HG03066 (cell line): ENCODE results near the gene SPDYE4.
"Not testable (repeated sequence)": the region's sequence is repeated elsewhere in the genome, so short reads cannot be mapped to it uniquely, and the experiment has no call there.

Source experiments
- ATAC-seq: cut with Tn5 transposase; IDR thresholded peaks from one replicate; pipeline ENCODE4 v1.9.1; 2021; ENCODE audit warnings: low read depth; ENCODE audit not compliant: unreplicated experiment

The SPDYE4 gene, protein sequence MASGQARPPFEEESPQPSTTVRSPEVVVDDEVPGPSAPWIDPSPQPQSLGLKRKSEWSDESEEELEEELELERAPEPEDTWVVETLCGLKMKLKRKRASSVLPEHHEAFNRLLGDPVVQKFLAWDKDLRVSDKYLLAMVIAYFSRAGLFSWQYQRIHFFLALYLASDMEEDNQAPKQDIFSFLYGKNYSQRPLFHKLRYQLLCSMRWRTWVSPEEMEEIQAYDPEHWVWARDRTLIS

DNA sequence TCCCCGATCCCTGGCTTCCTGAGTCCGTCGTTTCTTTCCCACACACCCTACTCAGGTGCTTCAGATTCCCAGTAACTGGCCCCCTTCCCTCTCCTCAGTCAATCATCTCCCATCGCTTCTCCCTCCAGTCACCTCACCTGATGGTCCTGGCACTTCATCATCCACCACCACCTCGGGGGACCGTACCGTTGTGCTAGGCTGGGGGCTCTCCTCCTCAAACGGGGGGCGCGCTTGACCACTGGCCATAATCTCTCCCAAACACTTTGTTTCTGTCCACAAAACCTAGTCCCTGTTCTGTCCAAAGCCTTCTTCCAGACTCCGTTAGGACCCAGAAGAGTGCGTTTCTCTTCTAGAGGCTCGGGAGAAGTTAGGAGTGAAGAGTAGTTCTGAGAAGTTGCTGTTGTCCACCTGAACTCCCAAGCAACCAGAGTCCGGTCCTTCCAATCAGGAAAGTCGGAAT is at the start of gene SPDYE4:
TSS of gene SPDYE4 (minus strand) at position 410 of the 460 bp plus-strand sequence. CDS start at position 246, 164 bp downstream.
- no peak for ATAC-seq

- peak; percentile 86 for ATAC-seq
Observed at GRCh38 chr17:8806926-8807550, 48.7 kb upstream of the SPDYE4 start.

DNA sequence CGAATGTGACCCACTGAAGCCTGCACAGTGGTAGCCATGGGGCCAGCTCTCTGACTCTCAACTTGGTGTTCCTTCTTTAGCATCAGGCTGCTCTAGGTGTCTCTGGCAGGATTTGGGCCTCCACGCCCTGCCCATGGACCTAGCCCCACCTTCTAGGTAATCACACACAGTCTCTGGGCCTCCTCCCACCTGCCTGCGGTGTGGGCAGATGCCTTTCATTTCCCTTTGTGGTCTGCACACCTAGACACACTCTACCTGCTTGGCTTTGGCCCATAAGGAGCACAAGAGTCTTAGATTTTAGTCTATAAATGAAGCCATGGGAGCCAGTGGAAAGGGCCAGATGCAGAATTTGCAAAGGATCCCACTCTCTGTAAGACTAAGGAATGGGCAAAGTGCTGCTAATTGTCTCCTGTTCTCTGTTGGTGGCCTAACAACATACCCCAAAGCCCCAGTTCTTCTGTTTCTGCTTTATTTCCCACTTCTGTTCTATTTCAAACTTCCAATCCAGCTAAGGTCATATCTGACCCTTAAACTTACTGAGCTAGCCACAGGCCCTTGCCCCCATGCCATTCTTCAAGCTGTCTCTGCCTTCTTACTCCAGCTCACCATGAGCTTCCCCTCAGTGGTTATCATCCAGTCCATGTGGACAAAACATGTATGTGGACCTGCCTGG is 48.0 kb upstream of the SPDYE4 start:
- no peak for ATAC-seq

DNA sequence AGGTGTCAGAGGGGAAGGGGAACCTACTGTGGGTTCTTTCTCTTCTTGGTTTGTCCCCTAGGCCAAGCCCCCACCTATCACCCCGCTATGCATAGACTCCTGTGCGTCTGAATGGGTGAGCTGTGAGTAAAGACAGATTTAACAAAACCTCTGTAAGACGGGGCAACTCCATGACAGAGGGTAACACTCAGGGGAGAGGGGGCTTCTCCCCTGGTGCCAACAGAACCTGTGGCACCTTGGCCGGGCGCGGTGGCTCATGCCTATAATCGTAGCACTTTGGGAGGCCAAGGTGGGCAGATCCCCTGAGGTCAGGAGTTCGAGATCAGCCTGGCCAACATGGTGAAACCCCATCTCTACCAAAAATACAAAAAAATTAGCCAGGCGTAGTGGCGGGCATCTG is 47.0 kb upstream of the SPDYE4 start:
- ATAC-seq, result not testable (repeated sequence)

GRCh38 chr17:8803531-8804420 is 45.4 kb upstream of the SPDYE4 start:
- ATAC-seq, result no peak

- no peak for ATAC-seq
Observed at GRCh38 chr17:8801135-8801840, 42.9 kb upstream of the SPDYE4 start.

DNA sequence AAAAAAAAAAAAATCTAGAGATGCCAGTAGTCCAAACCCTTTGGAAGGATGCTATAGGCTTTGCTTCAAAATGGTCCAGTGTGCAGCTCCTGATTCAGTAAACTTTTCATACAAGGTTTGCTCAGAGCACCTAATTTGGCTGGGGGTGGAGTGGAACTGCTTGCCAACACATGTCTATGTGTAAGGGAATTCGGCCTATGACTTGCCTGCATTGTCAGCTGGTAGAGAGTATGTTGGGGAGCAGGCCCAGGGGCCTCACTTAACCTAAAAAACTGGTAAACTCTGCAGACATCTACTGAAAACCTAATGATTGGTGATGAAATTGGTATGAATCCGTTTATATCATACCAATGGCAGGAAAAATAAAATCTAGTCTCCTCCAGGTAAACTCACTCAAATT is 42.3 kb upstream of the SPDYE4 start:
- no peak for ATAC-seq

DNA sequence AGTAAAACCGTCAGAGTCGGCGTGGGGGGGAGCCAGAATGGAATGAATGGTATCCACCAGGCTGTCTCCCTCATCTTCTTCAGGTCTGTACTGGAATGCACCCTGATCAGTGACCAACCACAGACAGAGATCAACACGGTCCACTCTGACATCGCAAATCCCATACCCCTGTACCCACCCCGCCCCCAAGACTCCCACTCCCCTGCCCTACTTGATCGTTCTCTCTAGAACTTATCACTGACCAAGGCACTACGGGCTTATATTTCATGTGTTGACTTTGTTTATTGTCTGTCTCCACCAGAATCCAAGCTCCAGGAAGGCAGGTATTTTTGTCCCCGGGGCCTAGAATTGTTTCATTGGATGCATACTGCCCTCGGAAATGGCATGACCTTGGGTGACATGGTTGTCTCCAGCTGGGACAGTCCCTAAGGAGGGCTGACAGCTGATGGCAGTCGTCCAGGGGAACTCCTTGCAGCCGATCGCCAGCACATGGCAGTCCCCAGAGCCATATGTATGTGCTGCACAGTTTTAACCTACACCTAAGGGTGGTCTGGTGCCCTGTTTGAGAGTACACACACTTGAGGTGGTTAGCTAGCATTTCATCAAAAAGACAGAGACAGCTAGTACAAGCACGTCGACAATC is 41.3 kb upstream of the SPDYE4 start:
- no peak for ATAC-seq

DNA sequence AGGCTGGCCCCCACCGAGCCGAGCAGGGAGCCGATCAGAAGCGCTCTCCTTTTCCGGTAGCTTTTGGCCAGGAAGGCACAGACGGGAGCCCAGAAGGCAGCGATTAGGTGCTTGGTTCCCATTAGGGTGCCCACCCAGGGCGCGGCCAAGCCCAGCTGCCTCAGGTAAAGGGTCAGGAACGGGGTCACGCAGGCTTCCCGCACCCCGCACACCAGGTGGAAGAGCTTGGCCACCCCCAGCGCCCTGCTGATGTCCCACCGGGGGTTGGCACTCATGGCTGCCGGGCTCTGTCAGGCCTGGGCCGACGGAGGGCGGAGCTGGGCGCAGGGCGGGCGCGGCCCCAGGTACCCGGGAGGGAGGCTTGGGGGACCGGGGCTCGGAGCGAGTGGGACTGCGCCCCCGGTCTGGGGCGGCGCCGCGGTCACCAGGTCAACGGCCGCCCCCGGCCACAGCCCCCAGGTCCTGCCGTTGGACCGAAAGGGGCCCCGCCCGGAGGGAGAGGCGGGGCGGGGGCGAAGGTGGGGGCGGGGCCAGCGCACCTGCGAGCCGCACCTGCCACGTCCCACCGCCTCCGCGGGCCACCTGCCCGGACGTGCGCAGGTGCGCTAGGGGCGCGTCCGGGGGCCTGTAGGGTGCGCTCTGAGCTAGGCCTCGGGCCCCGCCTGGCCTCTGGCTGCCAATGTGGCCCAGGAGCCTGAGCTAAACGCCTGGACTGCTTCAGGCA is 40.7 kb upstream of the SPDYE4 start, which contains the start of gene MFSD6L:
TSS of gene MFSD6L (minus strand) at position 520 of the 724 bp plus-strand sequence. CDS start at position 275, 245 bp downstream.
- no peak for ATAC-seq

DNA sequence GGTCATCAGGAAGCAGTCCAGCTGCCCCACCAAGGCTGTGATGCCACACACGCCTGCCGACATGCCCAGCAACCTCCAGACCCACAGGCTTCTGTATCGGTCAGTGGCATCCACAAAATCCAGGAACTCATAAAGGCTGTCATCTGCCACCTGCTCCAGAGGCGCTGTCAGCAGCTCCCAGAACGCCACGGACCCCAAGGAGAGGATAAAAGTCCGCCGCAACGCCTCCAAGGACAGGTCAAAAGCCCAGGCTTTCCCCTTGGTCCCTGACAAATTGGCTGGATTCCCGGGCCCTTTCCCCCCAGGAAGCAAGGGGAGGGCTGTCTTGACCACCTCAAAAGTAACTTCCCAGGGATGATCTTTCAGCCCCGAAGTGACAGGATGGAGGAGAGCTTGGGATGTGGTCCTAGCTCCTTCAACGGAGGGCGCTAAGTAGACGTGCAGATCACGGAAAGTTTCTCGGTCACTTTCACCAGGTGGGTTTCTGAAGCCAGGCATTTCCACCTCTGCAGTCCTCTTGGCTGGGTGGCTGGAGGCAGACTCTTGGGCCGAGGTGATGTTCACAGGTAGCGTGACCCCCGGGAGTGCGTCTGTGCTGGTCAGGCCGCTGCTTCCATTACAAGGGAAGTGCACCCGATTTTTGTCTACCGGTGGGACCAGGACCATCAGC is 40.0 kb upstream of the SPDYE4 start:
- ATAC-seq, result no peak

DNA sequence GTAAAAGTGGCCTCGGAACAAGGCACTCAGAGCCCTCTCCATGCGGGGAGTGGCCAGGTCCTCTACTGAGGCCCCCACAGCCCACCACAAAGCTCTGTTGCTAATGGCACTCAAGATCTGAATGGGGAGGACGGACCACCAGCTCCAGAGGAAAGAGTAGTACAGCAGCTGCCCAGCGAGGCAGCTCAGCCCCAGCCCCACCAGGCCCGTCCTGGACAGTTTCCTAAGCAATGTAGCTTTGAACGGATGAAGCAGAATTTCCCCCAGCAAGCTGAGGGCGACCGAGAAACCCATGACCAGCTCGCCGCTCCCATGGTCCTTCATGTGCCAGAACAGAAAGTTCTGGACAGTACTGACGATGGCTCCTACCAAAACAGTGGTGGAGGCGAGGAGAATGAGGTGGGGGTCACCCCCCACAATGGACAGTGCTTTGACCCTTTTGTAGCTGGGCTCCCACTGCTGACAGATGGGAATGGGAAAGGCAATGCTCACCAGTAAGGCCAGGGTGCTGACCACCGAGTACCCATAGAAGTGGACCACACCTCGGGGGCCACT is 39.4 kb upstream of the SPDYE4 start:
- ATAC-seq, result no peak

- no peak for ATAC-seq
Observed at GRCh38 chr17:8794636-8795035, 36.3 kb upstream of the SPDYE4 start.

- ATAC-seq, result no peak
Observed at GRCh38 chr17:8793649-8794048, 35.3 kb upstream of the SPDYE4 start.

DNA sequence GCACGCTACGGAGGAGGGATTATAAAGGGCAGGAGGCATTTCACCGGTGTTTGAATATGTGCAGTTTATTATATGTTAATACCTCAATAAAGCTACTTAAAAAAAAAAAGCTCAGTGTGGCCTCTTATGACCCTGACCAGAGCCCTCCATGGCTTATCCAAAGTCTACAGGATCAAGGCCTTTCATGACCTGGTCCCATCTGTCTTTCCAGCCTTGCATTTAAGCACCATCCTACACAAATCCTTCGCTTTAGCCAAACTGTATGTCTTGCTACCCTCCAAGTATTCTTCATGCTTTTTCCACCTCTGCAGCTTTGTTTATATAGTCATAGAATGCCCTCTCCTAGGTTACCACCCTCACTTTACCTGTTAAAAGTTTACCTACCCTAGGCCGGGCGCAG is 34.3 kb upstream of the SPDYE4 start:
- no peak for ATAC-seq

- ATAC-seq, result no peak
Observed at GRCh38 chr17:8791910-8792270, 33.5 kb upstream of the SPDYE4 start.

DNA sequence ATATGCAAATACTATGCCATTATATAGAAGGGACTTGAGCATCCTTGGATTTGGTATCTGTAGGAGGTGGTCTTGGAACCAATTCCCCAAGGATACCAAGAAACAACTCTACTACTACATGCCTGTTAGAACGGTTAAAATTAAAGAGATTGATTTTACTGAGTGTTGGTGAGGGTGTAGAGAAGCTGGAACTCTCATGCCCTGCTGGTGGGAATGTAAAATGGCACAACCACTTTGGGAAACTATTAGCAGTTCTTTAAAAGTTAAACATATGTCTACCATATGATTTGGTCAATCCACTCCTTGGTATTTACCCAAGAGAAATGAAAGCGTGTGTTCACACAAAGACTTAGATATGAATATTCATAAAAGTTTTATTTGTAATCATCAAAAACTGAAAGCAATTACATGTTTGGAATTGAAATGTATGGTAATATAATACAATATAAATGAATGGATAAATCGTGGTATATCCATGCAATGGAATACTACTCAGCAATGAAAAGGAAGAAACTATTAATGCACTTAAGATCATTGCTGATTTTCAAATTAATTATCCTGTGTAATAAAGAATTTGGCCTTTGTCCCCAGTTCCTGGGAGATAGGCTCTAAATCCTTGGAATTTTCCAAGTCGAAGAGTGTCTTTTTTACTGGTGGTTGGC is 33.0 kb upstream of the SPDYE4 start:
- no peak for ATAC-seq

GRCh38 chr17:8789743-8790142 is 31.4 kb upstream of the SPDYE4 start:
- no peak for ATAC-seq

DNA sequence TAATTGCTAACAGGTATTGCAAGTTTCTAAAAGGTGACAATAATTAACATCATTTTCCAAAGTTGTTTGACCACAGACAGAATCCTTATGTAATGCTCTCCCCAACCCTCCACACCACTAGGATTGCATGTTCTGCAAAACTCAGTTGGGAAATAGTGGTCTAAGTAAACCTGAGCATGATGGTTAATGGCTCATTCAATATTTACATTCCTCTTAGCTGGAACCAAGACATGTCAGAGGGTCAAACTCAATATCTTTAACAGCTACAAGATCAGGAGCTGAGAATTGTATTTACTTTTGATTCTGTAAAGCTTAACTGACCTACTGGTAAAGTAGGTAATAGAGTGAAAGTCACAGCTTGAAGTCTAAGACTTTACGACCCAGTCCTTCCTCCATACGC is 30.7 kb upstream of the SPDYE4 start:
- ATAC-seq, result no peak
